Effector memory CD8-positive, alpha-beta T cell (primary cell): ENCODE measurements around the gene MAD1L1.

Source experiments
- ATAC-seq: fragments of 150-1000 bp; cut with Tn5 transposase; replicated peaks from 2 replicates; pipeline ENCODE4 v1.10.0; 2021; ENCODE audit warnings: mild to moderate bottlenecking, moderate library complexity
- DNase-seq, 3 experiments: peaks; one replicate each; pipeline ENCODE4 v3.0.0; 2021
- H3K27ac Mint-ChIP-seq, 2 donors: one replicate each; pipeline ENCODE4 v1.8.0; 2022; ENCODE audit warnings: mild to moderate bottlenecking in 2 of 2, mixed read lengths in 2 of 2, moderate library complexity in 2 of 2
- H3K27me3 Mint-ChIP-seq, 2 donors: one replicate each; pipeline ENCODE4 v1.8.0; 2022; ENCODE audit warnings: mixed read lengths in 2 of 2
- H3K36me3 Mint-ChIP-seq: one replicate; pipeline ENCODE4 v1.8.0; 2022; ENCODE audit warnings: mild to moderate bottlenecking, moderate library complexity, mixed read lengths; ENCODE audit not compliant: insufficient read depth
- H3K4me1 Mint-ChIP-seq, 2 donors: one replicate each; pipeline ENCODE4 v1.8.0; 2022; ENCODE audit warnings: low read depth in 2 of 2, mixed read lengths in 2 of 2
- H3K4me3 Mint-ChIP-seq, 2 donors: one replicate each; pipeline ENCODE4 v1.8.0; 2022; ENCODE audit warnings: mild to moderate bottlenecking in 2 of 2, mixed read lengths in 2 of 2, moderate library complexity in 2 of 2
- H3K9me3 Mint-ChIP-seq, 2 donors: one replicate each; pipeline ENCODE4 v1.8.0; 2022; ENCODE audit warnings: mixed read lengths in 2 of 2

Gene MAD1L1

GRCh38 chr7:2140216-2141020 is 92.3 kb downstream of the MAD1L1 start:
- Mint-ChIP-seq H3K27ac (peak overlapping the region in 1 of 2 donors; percentile 75), H3K4me1 (peaks cover 2 to 19% of the 10 kb centered on the region in 2 donors), H3K27me3 (no peaks in the 10 kb centered on the region), H3K36me3 (peaks cover 14% of the 10 kb centered on the region), H3K4me3 (no peak overlapping the region), H3K9me3 (no peaks in the 10 kb centered on the region)
- ATAC-seq (no peak), DNase-seq (no peak)

GRCh38 chr7:2139004-2139699 is 93.6 kb downstream of the MAD1L1 start:
- Mint-ChIP-seq H3K9me3 (no peaks in the 10 kb centered on the region), H3K27ac (no peak overlapping the region), H3K4me1 (peaks cover 2 to 19% of the 10 kb centered on the region in 2 donors), H3K27me3 (no peaks in the 10 kb centered on the region), H3K4me3 (no peak overlapping the region), H3K36me3 (peaks cover 11% of the 10 kb centered on the region)
- DNase-seq (no peak), ATAC-seq (no peak)

DNA sequence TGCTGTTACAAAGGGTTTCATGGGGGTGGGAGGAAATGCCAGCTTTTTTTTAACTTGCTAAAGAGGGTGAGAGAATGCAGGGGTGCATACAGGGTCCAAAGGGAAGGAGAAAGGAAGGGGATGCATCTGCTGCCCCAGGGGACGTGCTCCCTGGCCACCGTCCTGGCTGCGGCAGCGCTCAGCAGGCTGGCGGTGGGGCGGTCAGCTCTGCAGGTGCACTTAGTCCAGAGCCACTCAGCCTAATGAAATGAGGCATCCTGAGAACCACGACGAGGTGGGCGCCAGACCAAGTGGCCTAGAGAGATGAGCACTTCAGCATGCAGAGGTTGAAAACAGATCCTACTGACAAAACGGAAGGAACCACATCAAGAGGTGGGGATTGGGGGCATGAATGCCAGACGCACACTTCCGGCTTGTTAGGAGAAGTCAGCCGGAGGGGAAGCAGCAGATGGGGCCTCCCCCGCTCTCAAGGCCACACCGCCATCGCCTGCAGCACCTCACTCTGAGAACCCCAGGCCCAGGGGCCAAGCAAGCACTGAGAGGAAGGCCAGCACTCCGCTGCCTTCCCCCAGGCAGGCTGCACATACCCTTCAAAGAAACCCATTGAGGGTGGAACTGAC is 94.5 kb downstream of the MAD1L1 start:
- peaks cover 2 to 16% of the 10 kb centered on the region in 2 donors for H3K4me1 Mint-ChIP-seq
- H3K27ac Mint-ChIP-seq, result peak overlapping the region; percentile 60 to 68
- no peaks in the 10 kb centered on the region for H3K27me3 Mint-ChIP-seq
- ATAC-seq (peak; percentile 64), DNase-seq (peak in 2 of 3 experiments; percentile 18 to 35)
- peak overlapping the region; percentile 40 to 41 for H3K4me3 Mint-ChIP-seq
- no peaks in the 10 kb centered on the region for H3K9me3 Mint-ChIP-seq
- H3K36me3 Mint-ChIP-seq, result peaks cover 8% of the 10 kb centered on the region

DNA sequence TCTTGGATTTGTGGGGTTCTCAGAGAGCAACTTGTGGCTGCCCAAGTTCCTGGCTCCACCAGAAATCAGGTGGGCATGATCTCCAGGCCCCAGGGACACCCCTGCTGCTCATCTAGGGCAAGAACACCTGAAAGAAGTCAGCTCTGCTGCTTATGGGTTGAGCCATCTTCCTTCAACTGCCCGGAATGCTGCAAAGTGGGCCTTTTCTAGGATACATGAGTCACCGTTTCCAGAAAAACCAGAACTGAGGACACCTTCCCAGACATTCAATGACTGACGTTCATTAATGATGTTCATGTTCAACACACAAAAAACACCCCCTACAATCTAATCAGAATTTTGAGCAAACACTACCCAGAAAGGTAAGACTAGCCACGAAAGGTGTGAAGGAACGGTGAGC is 98.0 kb downstream of the MAD1L1 start:
- DNase-seq (no peak), ATAC-seq (no peak)
- peaks cover 8% of the 10 kb centered on the region for H3K36me3 Mint-ChIP-seq
- H3K27me3 Mint-ChIP-seq, result no peaks in the 10 kb centered on the region
- no peak overlapping the region for H3K4me3 Mint-ChIP-seq
- H3K4me1 Mint-ChIP-seq, result peaks cover 2 to 11% of the 10 kb centered on the region in 2 donors
- H3K27ac Mint-ChIP-seq, result peak overlapping the region; percentile 19 to 23
- H3K9me3 Mint-ChIP-seq, result no peaks in the 10 kb centered on the region

DNA sequence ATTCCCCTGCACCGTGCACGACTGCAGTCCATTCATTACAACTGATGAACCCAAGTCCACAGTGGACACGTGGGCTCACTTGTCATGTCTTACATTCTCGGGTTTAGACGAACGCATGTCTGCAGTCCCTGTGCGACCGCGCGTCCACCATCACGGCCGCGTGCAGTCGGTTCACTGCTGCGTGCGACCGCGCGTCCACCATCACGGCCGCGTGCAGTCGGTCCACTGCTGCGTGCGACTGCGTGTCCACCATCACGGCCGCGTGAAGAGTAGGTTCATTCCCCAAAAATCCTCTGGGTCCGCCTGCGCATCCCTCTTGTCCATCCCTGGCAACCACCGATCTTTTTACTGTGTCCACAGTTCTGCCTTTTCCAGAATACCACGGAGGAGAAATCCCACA is 100.5 kb downstream of the MAD1L1 start:
- Mint-ChIP-seq H3K27ac (peak overlapping the region in 1 of 2 donors; percentile 78), H3K9me3 (no peaks in the 10 kb centered on the region), H3K4me3 (peak overlapping the region in 1 of 2 donors; percentile 5), H3K4me1 (peaks cover 0 to 6% of the 10 kb centered on the region in 2 donors), H3K27me3 (no peaks in the 10 kb centered on the region), H3K36me3 (no peaks in the 10 kb centered on the region)
- DNase-seq, result no peak
- ATAC-seq, result no peak

DNA sequence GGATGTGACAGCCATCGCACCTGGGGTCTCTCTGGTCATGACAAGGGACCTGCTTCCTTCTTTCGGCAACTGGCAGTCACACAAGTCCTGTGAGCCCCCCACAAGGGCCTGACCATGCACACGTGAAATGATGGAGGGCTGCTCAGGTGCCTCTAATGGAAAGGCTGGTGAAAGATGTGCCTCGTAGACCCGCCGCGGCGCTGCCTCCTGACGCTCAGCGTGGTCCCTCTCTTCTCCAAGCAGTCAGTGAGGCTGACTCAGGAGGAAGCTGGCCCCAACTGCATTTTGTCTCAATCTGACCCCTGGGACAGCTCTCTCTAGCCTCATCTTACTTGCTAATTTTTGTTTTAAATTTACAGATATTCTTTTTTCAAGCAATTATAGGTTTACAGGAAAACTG is 100.9 kb downstream of the MAD1L1 start:
- DNase-seq (no peak), ATAC-seq (no peak)
- no peaks in the 10 kb centered on the region for H3K27me3 Mint-ChIP-seq
- H3K9me3 Mint-ChIP-seq, result no peaks in the 10 kb centered on the region
- H3K4me3 Mint-ChIP-seq, result peak overlapping the region in 1 of 2 donors; percentile 5
- H3K36me3 Mint-ChIP-seq, result no peaks in the 10 kb centered on the region
- H3K27ac Mint-ChIP-seq, result peak overlapping the region in 1 of 2 donors; percentile 78
- peaks cover 0 to 6% of the 10 kb centered on the region in 2 donors for H3K4me1 Mint-ChIP-seq

GRCh38 chr7:2131341-2131740 is 101.4 kb downstream of the MAD1L1 start:
- no peak for DNase-seq
- peak overlapping the region in 1 of 2 donors; percentile 78 for H3K27ac Mint-ChIP-seq
- peaks cover 0 to 6% of the 10 kb centered on the region in 2 donors for H3K4me1 Mint-ChIP-seq
- H3K4me3 Mint-ChIP-seq, result no peak overlapping the region
- H3K36me3 Mint-ChIP-seq, result no peaks in the 10 kb centered on the region
- ATAC-seq, result no peak
- no peaks in the 10 kb centered on the region for H3K9me3 Mint-ChIP-seq
- H3K27me3 Mint-ChIP-seq, result no peaks in the 10 kb centered on the region

DNA sequence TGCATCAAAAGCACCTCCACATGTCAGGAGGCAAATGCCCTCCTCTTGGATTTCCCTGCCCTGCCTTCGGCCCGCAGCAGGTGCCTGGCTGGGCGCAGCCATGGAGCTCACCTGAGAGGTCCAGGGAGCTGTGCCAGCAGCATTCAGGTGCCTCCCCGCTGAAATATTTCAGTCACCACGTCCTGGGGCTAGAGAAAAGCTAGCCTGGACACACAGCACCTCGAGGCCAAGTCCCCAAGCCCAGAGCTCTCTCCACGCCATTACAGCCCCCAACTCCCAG is 102.7 kb downstream of the MAD1L1 start:
- no peaks in the 10 kb centered on the region for H3K9me3 Mint-ChIP-seq
- no peaks in the 10 kb centered on the region for H3K27me3 Mint-ChIP-seq

GRCh38 chr7:2129323-2130095 is 103.2 kb downstream of the MAD1L1 start:
- H3K27me3 Mint-ChIP-seq, result no peaks in the 10 kb centered on the region
- H3K36me3 Mint-ChIP-seq, result peaks cover 3% of the 10 kb centered on the region
- no peak for DNase-seq
- no peak overlapping the region for H3K4me3 Mint-ChIP-seq
- no peaks in the 10 kb centered on the region for H3K9me3 Mint-ChIP-seq
- peaks cover 0 to 6% of the 10 kb centered on the region in 2 donors for H3K4me1 Mint-ChIP-seq
- ATAC-seq, result no peak
- no peak overlapping the region for H3K27ac Mint-ChIP-seq

More for the DNA sequence above, 102.7 kb downstream of the MAD1L1 start:
- ATAC-seq, result no peak
- no peak overlapping the region for H3K27ac Mint-ChIP-seq
- H3K4me1 Mint-ChIP-seq, result peaks cover 0 to 6% of the 10 kb centered on the region in 2 donors
- no peak overlapping the region for H3K4me3 Mint-ChIP-seq
- DNase-seq, result no peak
- H3K36me3 Mint-ChIP-seq, result peaks cover 3% of the 10 kb centered on the region

- Mint-ChIP-seq H3K27me3 (no peaks in the 10 kb centered on the region), H3K27ac (peak overlapping the region in 1 of 2 donors; percentile 30), H3K9me3 (no peaks in the 10 kb centered on the region), H3K4me3 (no peak overlapping the region), H3K36me3 (peaks cover 3% of the 10 kb centered on the region), H3K4me1 (peaks cover 0 to 6% of the 10 kb centered on the region in 2 donors)
- ATAC-seq (no peak), DNase-seq (no peak)
Measured at GRCh38 chr7:2128601-2129322, 104.0 kb downstream of the MAD1L1 start.

DNA sequence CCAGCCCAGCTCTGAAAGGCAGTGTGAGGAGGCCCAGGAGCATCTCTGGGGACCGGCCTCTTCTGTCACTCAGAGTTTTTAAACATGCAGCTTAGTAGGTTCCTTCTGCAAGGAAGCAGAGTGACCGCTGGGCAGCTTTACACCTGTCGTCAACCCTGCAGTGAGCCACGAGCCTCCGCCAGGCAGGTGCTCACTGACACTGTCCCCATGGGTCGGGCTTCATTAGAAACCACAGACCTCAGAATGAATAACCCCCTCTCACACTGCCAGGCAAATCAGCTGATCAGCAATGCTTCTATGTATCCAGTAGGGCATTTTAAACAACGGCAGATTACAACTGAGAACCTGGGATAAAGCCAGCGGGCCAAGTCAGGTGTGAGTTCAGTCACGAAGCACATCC is 106.1 kb downstream of the MAD1L1 start:
- no peak for DNase-seq
- Mint-ChIP-seq H3K27me3 (no peaks in the 10 kb centered on the region), H3K9me3 (no peaks in the 10 kb centered on the region), H3K27ac (no peak overlapping the region), H3K4me1 (peaks cover 0 to 6% of the 10 kb centered on the region in 2 donors), H3K4me3 (no peak overlapping the region), H3K36me3 (peaks cover 3% of the 10 kb centered on the region)
- ATAC-seq, result no peak

DNA sequence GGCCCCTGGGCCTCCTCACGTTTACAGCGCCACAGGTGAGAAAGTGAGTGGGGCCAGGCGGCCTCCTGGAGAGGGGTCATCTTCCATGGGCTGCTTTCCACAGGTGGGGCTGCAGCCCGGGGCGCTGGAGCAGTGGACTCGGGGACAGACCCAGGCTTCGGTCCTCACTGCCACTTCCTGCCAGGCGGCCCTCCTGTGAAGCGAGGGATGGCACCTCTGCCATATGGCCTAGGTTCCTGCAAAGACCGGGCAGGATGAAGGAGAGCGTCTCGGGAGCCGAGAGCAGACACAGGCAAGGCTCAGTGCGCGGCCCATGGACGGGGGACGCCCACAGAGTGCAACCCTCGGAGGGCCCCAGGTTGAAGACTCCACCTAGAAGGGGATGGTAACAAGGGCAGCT is 106.8 kb downstream of the MAD1L1 start:
- H3K36me3 Mint-ChIP-seq, result peaks cover 3% of the 10 kb centered on the region

More for the DNA sequence above, 106.8 kb downstream of the MAD1L1 start:
- no peak for DNase-seq
- H3K4me3 Mint-ChIP-seq, result no peak overlapping the region
- H3K4me1 Mint-ChIP-seq, result peaks cover under 1 to 6% of the 10 kb centered on the region in 2 donors
- no peak for ATAC-seq
- H3K27ac Mint-ChIP-seq, result peak overlapping the region in 1 of 2 donors; percentile 53
- no peaks in the 10 kb centered on the region for H3K27me3 Mint-ChIP-seq
- H3K9me3 Mint-ChIP-seq, result no peaks in the 10 kb centered on the region
